NCI-H446 (cell line): ENCODE measurements around the gene FAM53B.

Experiments used
- DNase-seq, 2 experiments: peaks; one replicate each; lab custom pipeline; 2025; lab: John Stamatoyannopoulos, UW

Gene FAM53B

DNA sequence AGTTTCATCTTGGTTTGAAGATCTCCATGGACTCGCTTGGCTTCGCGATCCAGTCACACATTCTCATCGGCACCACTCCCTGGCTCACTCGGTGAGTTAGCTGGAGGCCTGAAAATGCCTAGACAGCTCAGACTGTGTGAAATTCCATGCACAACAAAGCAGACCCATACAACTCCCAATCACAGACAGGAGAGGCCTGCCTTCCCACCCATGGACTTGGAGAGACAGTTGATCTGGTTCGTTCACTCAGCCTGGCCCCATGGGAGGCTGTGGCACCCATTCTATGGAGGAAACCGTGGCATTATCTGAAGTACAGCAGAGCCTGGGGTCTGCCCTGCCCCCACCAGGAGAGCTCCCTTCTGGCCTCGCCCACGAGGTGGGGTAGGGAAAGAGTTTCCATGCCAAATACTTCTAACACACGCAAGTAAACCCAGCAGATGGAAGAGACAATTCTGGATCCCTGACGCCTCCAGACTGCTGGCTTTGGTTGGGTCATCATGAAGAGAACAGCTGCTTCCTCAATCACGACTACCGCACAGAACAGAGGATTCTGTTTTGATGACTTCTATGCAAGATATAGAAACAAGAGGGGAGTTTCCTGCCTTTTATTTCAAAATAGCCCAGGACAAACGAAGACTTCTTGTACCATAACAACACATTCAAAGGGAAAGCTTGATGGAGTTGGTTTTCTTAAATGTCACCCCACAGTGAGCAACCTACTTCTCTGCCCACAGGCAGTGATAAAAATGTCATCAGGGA is 15.9 kb downstream of the FAM53B start:
- DNase-seq = peak in 1 of 2 experiments; percentile 59

- no peak for DNase-seq
Observed at GRCh38 chr10:124727361-124727960, 16.7 kb downstream of the FAM53B start.

- no peak for DNase-seq
Observed at GRCh38 chr10:124725791-124726190, 18.4 kb downstream of the FAM53B start.

GRCh38 chr10:124725171-124725631 is 19.0 kb downstream of the FAM53B start:
- DNase-seq = no peak

DNA sequence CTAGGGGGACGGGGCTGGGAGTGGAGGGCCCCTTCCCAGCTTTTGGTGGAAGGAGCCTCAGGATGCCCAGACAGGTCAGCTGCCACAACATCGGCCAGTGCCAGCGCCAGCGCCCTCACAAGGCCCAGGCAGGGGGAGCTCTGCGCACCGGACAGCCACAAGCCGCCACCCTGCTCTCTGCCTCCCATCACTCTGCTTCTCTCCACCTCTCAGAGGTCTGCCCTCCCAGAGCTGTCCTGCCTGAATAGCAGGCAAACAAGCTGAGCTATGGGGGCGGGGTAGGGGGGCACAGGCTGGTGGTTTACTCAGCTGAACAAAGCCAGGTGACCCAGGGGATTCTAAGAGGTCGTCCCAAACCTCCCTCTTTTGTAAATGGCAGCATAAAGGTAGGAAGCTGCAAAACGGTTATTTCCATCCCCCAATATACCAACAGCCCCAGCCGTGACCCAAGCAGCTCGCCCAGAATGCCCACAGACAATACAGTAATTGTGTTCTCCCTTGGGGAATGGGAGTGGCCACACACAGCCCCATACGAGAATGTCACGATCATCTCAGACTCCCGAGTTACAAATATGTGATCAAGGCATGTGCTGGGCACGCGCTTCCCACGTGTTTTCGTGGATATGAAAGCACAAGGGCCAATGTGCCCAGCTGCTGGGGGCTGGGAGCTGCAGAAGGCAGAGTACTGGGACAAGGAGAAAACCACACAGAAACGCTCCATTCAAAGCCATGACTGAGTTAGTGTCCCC is 19.7 kb downstream of the FAM53B start:
- no peak for DNase-seq

- DNase-seq = no peak
Observed at GRCh38 chr10:124723826-124724225, 20.4 kb downstream of the FAM53B start.

GRCh38 chr10:124722798-124723783 is 21.1 kb downstream of the FAM53B start:
- DNase-seq = no peak

DNA sequence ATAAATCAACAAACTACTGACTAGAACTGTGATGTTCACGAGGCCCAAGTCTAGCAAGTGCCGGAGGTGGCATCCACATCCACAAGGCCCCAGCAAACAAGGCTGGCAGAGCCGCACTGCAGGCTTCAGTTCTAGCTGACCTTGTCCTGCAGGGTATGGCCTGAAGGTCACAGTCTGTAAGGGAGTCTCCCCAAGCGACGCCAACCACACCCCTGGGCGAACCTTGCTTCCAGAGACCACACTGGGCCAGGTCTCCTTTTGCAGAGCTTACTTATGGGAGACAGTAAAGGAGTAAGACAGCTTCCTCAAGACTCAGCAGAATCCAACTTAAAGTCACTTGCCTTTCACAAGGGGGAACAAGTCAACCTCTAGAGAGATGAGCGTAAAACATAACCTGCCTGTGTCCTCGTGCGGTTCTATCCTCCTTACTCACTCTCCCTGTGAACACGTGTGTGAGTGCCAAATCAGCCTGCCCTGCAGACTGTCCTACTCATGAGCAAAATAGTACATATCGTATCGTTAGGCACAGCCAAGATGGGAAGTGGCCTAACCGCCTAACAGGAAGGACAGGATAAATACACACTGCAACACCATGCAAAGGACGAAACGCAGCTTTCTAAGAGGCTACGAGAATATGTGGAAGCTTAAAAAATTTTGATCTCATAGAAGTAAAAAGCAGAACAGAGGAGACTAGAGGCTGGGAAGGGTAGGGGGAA is 22.7 kb downstream of the FAM53B start:
- no peak for DNase-seq

DNA sequence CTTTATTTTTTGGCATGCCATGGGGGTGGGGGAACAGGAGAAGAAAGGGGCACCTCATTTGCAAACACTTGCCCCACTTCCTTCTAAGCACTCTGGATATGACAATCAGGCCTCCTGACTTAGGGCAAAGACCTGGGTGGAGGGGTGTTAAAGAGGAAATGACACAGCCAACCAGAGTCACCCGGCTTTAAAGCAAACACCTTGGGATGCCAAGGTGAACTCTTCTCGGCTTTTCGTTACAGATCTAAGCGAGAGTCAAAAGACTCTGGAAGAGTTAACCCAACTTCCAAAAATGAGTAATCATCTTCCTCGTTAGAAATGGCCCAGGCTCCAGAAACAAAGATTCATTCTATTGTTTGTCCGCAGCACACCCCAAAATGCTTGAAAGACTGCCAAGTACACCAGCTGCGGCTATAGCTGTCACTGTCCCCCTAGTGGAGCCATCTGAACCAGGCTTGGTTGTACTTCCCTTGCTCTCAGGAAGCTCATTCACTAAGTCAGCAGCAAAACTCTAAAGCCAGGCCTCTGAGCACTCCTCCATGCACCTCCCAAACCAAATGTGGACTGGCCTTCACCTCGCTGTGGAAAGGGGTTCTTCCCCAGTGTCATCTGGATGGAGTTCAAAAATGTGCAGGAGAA is 24.8 kb downstream of the FAM53B start:
- DNase-seq = no peak

- DNase-seq = no peak
Observed at GRCh38 chr10:124717911-124718741, 26.1 kb downstream of the FAM53B start.

GRCh38 chr10:124717041-124717757 is 27.0 kb downstream of the FAM53B start:
- no peak for DNase-seq

DNA sequence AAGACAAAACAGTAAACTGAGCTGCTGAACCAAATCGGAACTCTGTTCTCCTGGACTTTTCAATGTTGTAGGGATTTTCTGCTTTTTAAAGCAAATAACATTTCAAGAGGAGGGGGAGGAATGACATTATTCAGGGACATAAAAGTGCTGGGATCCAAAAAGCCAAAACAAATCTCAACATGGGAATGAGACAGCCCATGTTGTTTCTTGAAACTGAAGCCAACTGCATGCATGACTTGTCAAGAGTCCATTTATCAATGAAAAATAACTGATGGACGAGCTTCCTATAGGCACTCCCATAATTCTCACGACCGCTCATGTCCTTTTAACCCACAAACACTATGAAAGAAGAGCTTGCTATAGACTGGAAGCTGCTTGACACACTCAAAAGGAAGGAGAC is 27.8 kb downstream of the FAM53B start:
- no peak for DNase-seq

GRCh38 chr10:124715439-124715838 is 28.7 kb downstream of the FAM53B start:
- DNase-seq = no peak

- DNase-seq = no peak
Observed at GRCh38 chr10:124713679-124714255, 30.4 kb downstream of the FAM53B start.

DNA sequence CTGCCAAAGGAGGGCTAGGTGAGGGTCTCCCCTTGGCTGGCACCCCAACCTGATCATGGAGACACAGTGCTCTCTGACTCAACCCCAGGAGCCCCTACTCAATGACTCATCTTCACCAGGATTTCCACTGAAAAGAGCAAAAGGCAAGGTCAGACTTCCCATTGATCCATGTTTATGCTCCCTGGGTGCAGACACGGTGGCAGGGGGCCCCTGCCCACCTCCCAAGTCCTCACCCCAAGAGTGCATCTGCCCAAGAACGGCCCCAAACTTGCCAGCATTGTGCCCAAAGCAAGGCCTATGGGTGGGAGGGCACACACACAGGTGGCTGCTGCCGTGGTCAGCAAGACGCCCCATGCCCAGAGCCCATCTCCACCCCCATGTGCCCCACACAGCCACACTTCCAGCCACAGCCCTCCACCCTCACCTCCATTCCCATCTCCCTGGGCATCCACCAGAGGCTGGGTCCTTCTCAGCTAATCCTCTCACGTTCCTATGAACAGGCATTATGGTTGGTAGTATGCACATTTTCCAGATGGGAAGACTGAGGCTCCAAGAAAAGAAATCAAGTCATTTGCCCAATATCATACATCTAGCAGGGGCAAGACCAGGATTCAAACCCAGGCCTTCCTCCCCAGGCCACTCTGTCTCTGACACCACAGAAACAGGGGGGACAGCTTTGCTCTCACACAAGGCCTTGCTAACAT is 31.3 kb downstream of the FAM53B start:
- no peak for DNase-seq

- DNase-seq = no peak
Observed at GRCh38 chr10:124711145-124711544, 33.0 kb downstream of the FAM53B start.

- no peak for DNase-seq
Observed at GRCh38 chr10:124710266-124710881, 33.8 kb downstream of the FAM53B start.
